Stomach (tissue), 19 donors: ENCODE data around the gene ADISSP. TPM values are rescaled to one million over a fixed set of nuclear protein-coding genes. Genes with fewer than 3 reads are reported as not detected.

Experiments used
- DNase-seq, 2 donors: peaks; one replicate each; pipeline versions ENCODE4 v3.0.0 to v3.0.0-alpha.2; 2013 to 2019
- H3K27ac ChIP-seq, 5 donors: fragments of 200-600 bp in 4 of 5; sonication (generic) in 4 of 5; one replicate each; pipeline ENCODE4 v1.5.1; 2013 to 2019; ENCODE audit warnings: mild to moderate bottlenecking in 1 of 5, moderate library complexity in 1 of 5
- H3K27me3 ChIP-seq, 3 donors: fragments of 200-600 bp; sonication (generic); one replicate each; pipeline ENCODE4 v1.5.1; 2017 to 2019; ENCODE audit warnings: mixed run types in 1 of 3
- H3K36me3 ChIP-seq, 4 donors: fragments of 200-600 bp; sonication (generic); 1 replicate in 3 of 4; 2 replicates in 1 of 4; pipeline ENCODE4 v1.5.1; 2016 to 2019
- H3K4me1 ChIP-seq, 4 donors: fragments of 200-600 bp; sonication (generic); one replicate each; pipeline ENCODE4 v1.5.1; 2016 to 2019
- H3K4me3 ChIP-seq, 4 donors: fragments of 200-600 bp; sonication (generic) in 3 of 4; one replicate each; pipeline ENCODE4 v1.5.1; 2016 to 2019; ENCODE audit warnings: mild to moderate bottlenecking in 1 of 4
- H3K9me3 ChIP-seq, 4 donors: fragments of 200-600 bp; sonication (generic); one replicate each; pipeline ENCODE4 v1.5.1; 2016 to 2019
- CTCF ChIP-seq, 7 experiments: fragments of 450-650 bp in 4 of 7; fragments of 200-600 bp in 3 of 7; sonication (generic) in 3 of 7; IDR thresholded peaks; one replicate each; pipeline ENCODE4 v1.5.1; 2016 to 2019; ENCODE audit warnings: antibody characterized with exemption in 7 of 7, control low read depth in 2 of 7, mild to moderate bottlenecking in 1 of 7
- EP300 ChIP-seq: sonication (generic); formaldehyde crosslinking; IDR thresholded peaks from one replicate; pipeline ENCODE4 v1.6.1; 2017; ENCODE audit warnings: antibody characterized with exemption
- POLR2A ChIP-seq, 4 donors: fragments of 450-650 bp; IDR thresholded peaks; one replicate each; pipeline ENCODE4 v1.6.1; 2016; ENCODE audit warnings: antibody characterized with exemption in 4 of 4, control low read depth in 2 of 4, mild to moderate bottlenecking in 1 of 4, moderate library complexity in 1 of 4
- POLR2AphosphoS5 ChIP-seq, 3 donors: sonication (generic); formaldehyde crosslinking; IDR thresholded peaks; one replicate each; pipeline ENCODE4 v1.6.1; 2016; ENCODE audit warnings: antibody characterized with exemption in 3 of 3
- WGBS, 5 donors: extraction: QIAGEN DNeasy Blood & Tissue Kit in 3 of 5; methylation state at CpG; one replicate each; pipeline versions ENCODE4 v1.1.5 to v1.1.7; 2013 to 2018; 5-methylcytosine and 5-hydroxymethylcytosine counted together
- intact Hi-C: fragments of 100-400 bp; cut with DNase I; formaldehyde crosslinking; loops from one replicate; pipeline ENCODE4 v1.15.1; 2023; ENCODE audit warnings: low total_unique reads
- long read RNA-seq, 10 donors: transcript quantifications; one replicate each; lab custom pipeline, GENCODE V29; 2026
- polyA plus RNA-seq, 3 donors: library from polyadenylated mRNA; stranded (reverse); fragments of 200-250 nt; gene quantifications; one replicate each; pipeline ENCODE4 v1.2.3, GENCODE V29; 2013
- total RNA-seq, 5 donors: library from RNA; depleted of rRNA; stranded (reverse); fragments of >200 nt; gene quantifications; one replicate each; pipeline versions ENCODE4 v1.1.0 to v1.2.3, GENCODE V29; 2014 to 2016
- donor health status: healthy with polysubstance abuse.
- donor health status: Bipolar disorder and iron deficiency.
- donor health status: healthy.

ADISSP gene
- 100 to 1,000 TPM in 1 of 5 donors, 10 to 100 TPM in 2, 1 to 10 TPM in 2; 5.9 to 136 (median 49.0) TPM for total RNA-seq
- 10 to 100 TPM; 14.4 to 32.6 (median 22.2) TPM for polyA plus RNA-seq
- long read RNA-seq, donor 1, transcript C20orf27-202 (6 exons, 1,886 nt): major isoform, 17 of 17 reads
- long read RNA-seq, donor 1, partial matches to known transcripts: 0 of 17 reads
- long read RNA-seq, donor 1, other reads (novel, unspliced or antisense): 0 of 17 reads
- long read RNA-seq, donor 2, transcript C20orf27-202 (6 exons, 1,886 nt): major isoform, 24 of 24 reads
- long read RNA-seq, donor 2, partial matches to known transcripts: 0 of 24 reads
- long read RNA-seq, donor 2, other reads (novel, unspliced or antisense): 0 of 24 reads
- long read RNA-seq, donor 3, transcript C20orf27-202 (6 exons, 1,886 nt): major isoform, 13 of 13 reads
- long read RNA-seq, donor 3, partial matches to known transcripts: 0 of 13 reads
- long read RNA-seq, donor 3, other reads (novel, unspliced or antisense): 0 of 13 reads
- long read RNA-seq, donor 4, partial matches to known transcripts: 0 of 3 reads
- long read RNA-seq, donor 4, other reads (novel, unspliced or antisense): 0 of 3 reads
- long read RNA-seq, donor 5, transcript C20orf27-202 (6 exons, 1,886 nt): major isoform, 32 of 34 reads
- long read RNA-seq, donor 5, partial matches to known transcripts: 0 of 34 reads
- long read RNA-seq, donor 5, other reads (novel, unspliced or antisense): 0 of 34 reads
- long read RNA-seq, donor 6, transcript C20orf27-202 (6 exons, 1,886 nt): major isoform, 39 of 41 reads
- long read RNA-seq, donor 6, partial matches to known transcripts: 0 of 41 reads
- long read RNA-seq, donor 6, other reads (novel, unspliced or antisense): 0 of 41 reads
- long read RNA-seq, donor 7, transcript C20orf27-202 (6 exons, 1,886 nt): major isoform, 48 of 56 reads
- long read RNA-seq, donor 7, partial matches to known transcripts: 7 of 56 reads
- long read RNA-seq, donor 7, other reads (novel, unspliced or antisense): 0 of 56 reads
- long read RNA-seq, donor 8, transcript C20orf27-202 (6 exons, 1,886 nt): major isoform, 22 of 22 reads
- long read RNA-seq, donor 8, partial matches to known transcripts: 0 of 22 reads
- long read RNA-seq, donor 8, other reads (novel, unspliced or antisense): 0 of 22 reads
- long read RNA-seq, donor 9, transcript C20orf27-202 (6 exons, 1,886 nt): major isoform, 14 of 14 reads
- long read RNA-seq, donor 9, partial matches to known transcripts: 0 of 14 reads
- long read RNA-seq, donor 9, other reads (novel, unspliced or antisense): 0 of 14 reads
- long read RNA-seq, donor 10, partial matches to known transcripts: 0 of 4 reads
- long read RNA-seq, donor 10, other reads (novel, unspliced or antisense): 0 of 4 reads

GRCh38 chr20:3767427-3768341 lies at the start of gene ADISSP:
Gene ADISSP (minus strand): TSS chr20:3767753. CDS start chr20:3760100, 7,653 bp downstream.
- 0 to 1% (median 0%) methylated on average over 29 to 80 of the region's 80 CpGs for WGBS, 5 donors
- TF ChIP-seq POLR2A (IDR thresholded peaks at IDR 0.05): peak in 1 of 4 donors; percentile 22
- no peak for TF ChIP-seq CTCF (IDR thresholded peaks at IDR 0.05)
- peak; percentile 72 to 91 (median 72) for TF ChIP-seq POLR2AphosphoS5 (IDR thresholded peaks at IDR 0.05)
- Histone ChIP-seq H3K4me1 (peaks cover 26 to 58% (median 50%) of the 10 kb centered on the region in 4 donors), H3K27me3 (no peaks in the 10 kb centered on the region), H3K36me3 (no peaks in the 10 kb centered on the region), H3K9me3 (no peaks in the 10 kb centered on the region), H3K27ac (peak within 1 kb of the TSS; percentile 87 to 95 (median 93)), H3K4me3 (peak within 1 kb of the TSS; percentile 73 to 88 (median 80))
- intact Hi-C loops: loop anchor here (10.0 kb wide), 1 partner anchor 93 kb away; no protein-coding TSS in a partner anchor
- DNase-seq: peak; percentile 99 to 100

- intact Hi-C loops: no loop called here
- DNase-seq: peak in 1 of 2 donors; percentile 32
- no peaks in the 10 kb centered on the region for H3K9me3 ChIP-seq
- TF ChIP-seq CTCF (IDR thresholded peaks at IDR 0.05) (no peak), POLR2AphosphoS5 (IDR thresholded peaks at IDR 0.05) (no peak), EP300 (no peak), POLR2A (IDR thresholded peaks at IDR 0.05) (no peak)
- 77 to 84% (median 79%) methylated on average over 9 of the region's 9 CpGs for WGBS, 5 donors
- no peaks in the 10 kb centered on the region for H3K36me3 ChIP-seq
- peaks cover 45 to 66% (median 62%) of the 10 kb centered on the region in 4 donors for H3K4me1 ChIP-seq
- H3K27ac ChIP-seq: peak overlapping the region in 4 of 5 donors; percentile 10 to 35 (median 16)
- H3K4me3 ChIP-seq: no peak overlapping the region
- H3K27me3 ChIP-seq: no peaks in the 10 kb centered on the region
Measured at GRCh38 chr20:3815703-3816315, 48.3 kb upstream of the ADISSP start.

GRCh38 chr20:3814928-3815495 lies 47.5 kb upstream of the ADISSP start:
- Histone ChIP-seq H3K27ac (peak overlapping the region in 1 of 5 donors; percentile 20), H3K4me3 (no peak overlapping the region), H3K4me1 (peaks cover 53 to 74% (median 66%) of the 10 kb centered on the region in 4 donors), H3K27me3 (no peaks in the 10 kb centered on the region), H3K9me3 (no peaks in the 10 kb centered on the region), H3K36me3 (no peaks in the 10 kb centered on the region)
- intact Hi-C loops: no loop called here
- DNase-seq: no peak
- TF ChIP-seq CTCF (IDR thresholded peaks at IDR 0.05) (no peak), POLR2AphosphoS5 (IDR thresholded peaks at IDR 0.05) (no peak)
- 69 to 83% (median 73%) methylated on average over 7 of the region's 7 CpGs for WGBS, 5 donors
